ENCODE results near the gene MYO5B. TPM values are rescaled to one million over a fixed set of nuclear protein-coding genes. Genes with fewer than 3 reads are reported as not detected.

The MYO5B gene
- polyA plus RNA-seq, 1 donor from 2014 or later: 0.42 TPM

GRCh38 chr18:49893036-49893435, 301.9 kb downstream of the MYO5B start:
- no peak for TF ChIP-seq SMC3 (conservative IDR thresholded peaks at IDR 0.05; ENCODE audit: poor library complexity)
- no peak for TF ChIP-seq EP300 (conservative IDR thresholded peaks at IDR 0.05; ENCODE audit: poor library complexity, severe bottlenecking)
- no peak for TF ChIP-seq MXI1 (conservative IDR thresholded peaks at IDR 0.05; ENCODE audit: poor library complexity, severe bottlenecking)
- H3K27ac ChIP-seq (ENCODE audit: low read length): no peak overlapping the region
- H3K4me2 ChIP-seq (ENCODE audit: low read length): no peak overlapping the region
- no peaks in the 10 kb centered on the region for H3F3A ChIP-seq (ENCODE audit: insufficient read depth, low read length, poor library complexity, severe bottlenecking)
- H2AFZ ChIP-seq (ENCODE audit: low read depth, low read length): no peak overlapping the region
- no peaks in the 10 kb centered on the region for H3K9me2 ChIP-seq (ENCODE audit: insufficient read depth, low read length)
- no peaks in the 10 kb centered on the region for H3K9me3 ChIP-seq (ENCODE audit: low read length)
- no peaks in the 10 kb centered on the region for H4K20me1 ChIP-seq (ENCODE audit: insufficient read depth)
- H3K4me3 ChIP-seq (ENCODE audit: low read length): no peak overlapping the region
- no peaks in the 10 kb centered on the region for H3K36me3 ChIP-seq (ENCODE audit: insufficient read depth, low read length)
- H3K79me2 ChIP-seq (replicated peaks; ENCODE audit: insufficient read depth, low read length): no peaks in the 10 kb centered on the region
- no peak overlapping the region for H3K9ac ChIP-seq (ENCODE audit: low read length)
- no peaks in the 10 kb centered on the region for H3K27me3 ChIP-seq (ENCODE audit: insufficient read depth, low read depth, low read length)

- Histone ChIP-seq H3K9me2 (ENCODE audit: insufficient read depth, low read length) (no peaks in the 10 kb centered on the region), H3K27ac (ENCODE audit: low read length) (no peak overlapping the region), H3K4me3 (ENCODE audit: low read length) (no peak overlapping the region), H3K36me3 (ENCODE audit: insufficient read depth, low read length) (no peaks in the 10 kb centered on the region), H3K4me2 (ENCODE audit: low read length) (no peak overlapping the region), H3K9ac (ENCODE audit: low read length) (no peak overlapping the region), H3K27me3 (ENCODE audit: insufficient read depth, low read depth, low read length) (no peaks in the 10 kb centered on the region), H3K79me2 (replicated peaks; ENCODE audit: insufficient read depth, low read length) (no peaks in the 10 kb centered on the region), H4K20me1 (ENCODE audit: insufficient read depth) (no peaks in the 10 kb centered on the region), H2AFZ (ENCODE audit: low read depth, low read length) (no peak overlapping the region), H3F3A (ENCODE audit: insufficient read depth, low read length, poor library complexity, severe bottlenecking) (no peaks in the 10 kb centered on the region), H3K9me3 (ENCODE audit: low read length) (no peaks in the 10 kb centered on the region)
- TF ChIP-seq RAD21 (conservative IDR thresholded peaks at IDR 0.05): no peak
- no peak for TF ChIP-seq MXI1 (conservative IDR thresholded peaks at IDR 0.05; ENCODE audit: poor library complexity, severe bottlenecking)
- TF ChIP-seq TAF1 (IDR thresholded peaks at IDR 0.05; ENCODE audit: low read depth): no peak
- TF ChIP-seq CTCF (IDR thresholded peaks at IDR 0.05; ENCODE audit: poor library complexity, severe bottlenecking): no peak
- no peak for TF ChIP-seq POLR2AphosphoS5 (IDR thresholded peaks at IDR 0.05)
- TF ChIP-seq SMC3 (conservative IDR thresholded peaks at IDR 0.05; ENCODE audit: poor library complexity): no peak
- TF ChIP-seq EP300 (conservative IDR thresholded peaks at IDR 0.05; ENCODE audit: poor library complexity, severe bottlenecking): no peak
- TF ChIP-seq REST (IDR thresholded peaks at IDR 0.05; ENCODE audit: borderline replicate concordance): no peak
- TF ChIP-seq EZH2 (IDR thresholded peaks at IDR 0.05; ENCODE audit: borderline replicate concordance, insufficient read depth, low read length, poor library complexity, severe bottlenecking): no peak
Observed at GRCh38 chr18:49892148-49892924, 302.6 kb downstream of the MYO5B start.
